ENCODE data around the gene DOK7. TPM values are rescaled to one million over a fixed set of nuclear protein-coding genes. Genes with fewer than 3 reads are reported as not detected.

The DOK7 gene, protein sequence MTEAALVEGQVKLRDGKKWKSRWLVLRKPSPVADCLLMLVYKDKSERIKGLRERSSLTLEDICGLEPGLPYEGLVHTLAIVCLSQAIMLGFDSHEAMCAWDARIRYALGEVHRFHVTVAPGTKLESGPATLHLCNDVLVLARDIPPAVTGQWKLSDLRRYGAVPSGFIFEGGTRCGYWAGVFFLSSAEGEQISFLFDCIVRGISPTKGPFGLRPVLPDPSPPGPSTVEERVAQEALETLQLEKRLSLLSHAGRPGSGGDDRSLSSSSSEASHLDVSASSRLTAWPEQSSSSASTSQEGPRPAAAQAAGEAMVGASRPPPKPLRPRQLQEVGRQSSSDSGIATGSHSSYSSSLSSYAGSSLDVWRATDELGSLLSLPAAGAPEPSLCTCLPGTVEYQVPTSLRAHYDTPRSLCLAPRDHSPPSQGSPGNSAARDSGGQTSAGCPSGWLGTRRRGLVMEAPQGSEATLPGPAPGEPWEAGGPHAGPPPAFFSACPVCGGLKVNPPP
- under 0.01 TPM for total RNA-seq

GRCh38 chr4:3462790-3463415 lies at the start of gene DOK7:
Gene DOK7, plus strand, starts transcription at chr4:3463306. Its CDS starts 70 bp downstream, at chr4:3463376.
- DNase-seq (ENCODE audit: low read depth in 2 of 3, low spot score in 2 of 3), result no peak

- no peak for DNase-seq (ENCODE audit: low read depth in 2 of 3, low spot score in 2 of 3)
Measured at GRCh38 chr4:3413675-3414420, 49.3 kb upstream of the DOK7 start.

GRCh38 chr4:3414421-3415279 lies 48.5 kb upstream of the DOK7 start:
- DNase-seq (ENCODE audit: low read depth in 2 of 3, low spot score in 2 of 3), result peak in 2 of 3 donors; percentile 47 to 77

DNA sequence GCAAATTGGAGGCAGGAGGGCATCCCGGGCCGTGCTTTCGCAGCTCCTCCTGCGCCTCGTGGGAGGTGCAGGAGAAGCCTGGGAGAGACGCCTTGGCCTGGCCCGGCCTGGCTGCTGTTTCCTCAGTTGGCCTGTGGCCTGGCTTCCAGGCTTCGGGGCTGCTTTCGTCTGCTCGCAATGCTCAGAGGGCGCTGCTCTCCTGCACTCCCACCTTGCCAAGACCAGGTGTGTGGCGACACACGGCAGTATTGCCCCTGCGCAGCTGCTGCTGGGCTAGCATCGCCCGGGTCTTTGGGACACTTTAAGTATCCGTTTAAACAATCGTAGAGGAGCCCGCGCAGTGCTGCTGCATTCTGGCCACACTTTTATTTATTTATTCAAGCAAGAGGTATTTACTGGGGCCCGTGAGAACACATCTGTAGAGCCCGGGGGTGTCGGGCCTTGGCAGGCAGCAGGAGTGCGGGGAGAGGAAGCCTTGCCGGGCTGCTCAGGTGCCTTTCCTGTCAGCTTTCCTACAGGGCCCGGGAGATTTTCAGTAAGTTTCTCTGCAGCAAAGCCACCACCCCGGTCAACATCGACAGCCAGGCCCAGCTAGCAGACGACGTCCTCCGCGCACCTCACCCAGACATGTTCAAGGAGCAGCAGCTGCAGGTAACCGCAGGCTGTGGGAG lies 47.5 kb upstream of the DOK7 start:
- no peak for DNase-seq (ENCODE audit: low read depth in 2 of 3, low spot score in 2 of 3)

GRCh38 chr4:3416270-3416669 lies 46.8 kb upstream of the DOK7 start:
- no peak for DNase-seq (ENCODE audit: low read depth in 2 of 3, low spot score in 2 of 3)

GRCh38 chr4:3416821-3417221 lies 46.3 kb upstream of the DOK7 start:
- DNase-seq (ENCODE audit: low read depth in 2 of 3, low spot score in 2 of 3), result no peak

DNA sequence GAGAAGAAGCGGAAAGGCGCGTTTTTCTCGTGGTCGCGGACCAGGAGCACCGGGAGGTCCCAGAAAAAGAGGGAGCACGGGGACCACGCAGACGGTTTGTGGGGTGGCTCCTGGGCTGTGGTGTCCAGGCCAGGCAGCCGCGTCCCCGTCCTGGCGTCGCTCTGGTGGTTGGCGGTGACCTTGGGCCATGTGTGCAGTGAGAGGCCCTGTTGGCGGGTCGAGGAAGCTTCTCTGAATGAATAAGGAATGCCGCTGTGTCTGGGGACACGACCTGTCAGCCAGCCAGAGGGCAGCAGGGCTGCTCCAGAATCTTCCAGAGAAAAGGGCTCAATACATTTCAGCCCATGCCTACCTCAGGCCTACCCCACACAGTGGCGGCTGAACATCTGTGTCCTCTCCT lies 45.7 kb upstream of the DOK7 start:
- no peak for DNase-seq (ENCODE audit: low read depth in 2 of 3, low spot score in 2 of 3)

GRCh38 chr4:3418029-3418762 lies 44.9 kb upstream of the DOK7 start:
- DNase-seq (ENCODE audit: low read depth in 2 of 3, low spot score in 2 of 3), result no peak

GRCh38 chr4:3419836-3420605 lies 43.1 kb upstream of the DOK7 start:
- no peak for DNase-seq (ENCODE audit: low read depth in 2 of 3, low spot score in 2 of 3)

- no peak for DNase-seq (ENCODE audit: low read depth in 2 of 3, low spot score in 2 of 3)
Measured at GRCh38 chr4:3420606-3420955, 42.5 kb upstream of the DOK7 start.

GRCh38 chr4:3420956-3421355 lies 42.1 kb upstream of the DOK7 start:
- DNase-seq (ENCODE audit: low read depth in 2 of 3, low spot score in 2 of 3), result no peak

DNA sequence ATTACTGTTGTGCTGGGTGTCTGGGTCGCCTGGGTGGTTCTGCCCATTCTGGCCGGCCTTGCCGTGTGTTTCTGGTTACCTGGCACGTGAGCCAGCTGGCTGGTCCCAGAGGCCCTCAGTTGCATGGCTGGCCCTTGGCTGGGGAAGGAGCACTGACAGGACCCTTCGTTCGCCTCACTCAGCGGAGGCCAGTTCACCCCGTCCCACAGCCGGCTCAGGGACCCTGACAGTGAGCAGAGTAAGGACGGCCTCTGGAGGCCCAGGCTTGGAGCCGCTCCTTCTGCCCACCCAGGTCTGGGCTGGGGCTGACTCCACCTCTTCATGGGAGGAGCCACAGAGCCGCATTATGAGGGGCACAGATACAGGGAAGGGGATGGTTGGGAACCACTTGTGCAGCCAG lies 41.6 kb upstream of the DOK7 start:
- no peak for DNase-seq (ENCODE audit: low read depth in 2 of 3, low spot score in 2 of 3)

GRCh38 chr4:3422241-3422801 lies 40.8 kb upstream of the DOK7 start:
- DNase-seq (ENCODE audit: low read depth in 2 of 3, low spot score in 2 of 3), result no peak

DNA sequence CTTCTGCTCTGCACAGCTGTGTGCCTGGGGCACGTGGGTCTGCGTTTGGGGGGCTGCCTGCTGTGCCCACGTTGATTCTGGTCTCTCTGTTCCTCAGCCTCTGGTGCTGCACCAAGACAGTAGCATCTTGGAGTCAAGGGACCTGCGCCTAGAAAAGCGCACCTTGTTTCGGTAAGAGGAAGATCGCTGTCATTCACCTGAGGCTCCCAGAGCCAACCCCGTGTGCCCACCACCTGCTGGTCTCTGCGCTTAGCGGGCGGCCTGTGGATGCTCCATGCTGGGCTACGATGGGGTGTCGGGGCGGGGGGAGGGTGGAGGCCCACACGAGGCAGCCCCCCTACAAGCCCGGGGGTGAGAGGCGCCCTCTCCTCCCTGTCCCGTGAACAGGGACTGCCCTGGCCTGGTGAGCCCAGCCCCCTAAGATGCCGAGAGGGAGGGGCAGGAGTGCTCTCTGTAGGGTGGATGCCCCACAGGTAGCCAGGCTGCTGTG lies 40.3 kb upstream of the DOK7 start:
- DNase-seq (ENCODE audit: low read depth in 2 of 3, low spot score in 2 of 3), result no peak

- DNase-seq (ENCODE audit: low read depth in 2 of 3, low spot score in 2 of 3), result no peak
Measured at GRCh38 chr4:3423406-3423805, 39.7 kb upstream of the DOK7 start.

DNA sequence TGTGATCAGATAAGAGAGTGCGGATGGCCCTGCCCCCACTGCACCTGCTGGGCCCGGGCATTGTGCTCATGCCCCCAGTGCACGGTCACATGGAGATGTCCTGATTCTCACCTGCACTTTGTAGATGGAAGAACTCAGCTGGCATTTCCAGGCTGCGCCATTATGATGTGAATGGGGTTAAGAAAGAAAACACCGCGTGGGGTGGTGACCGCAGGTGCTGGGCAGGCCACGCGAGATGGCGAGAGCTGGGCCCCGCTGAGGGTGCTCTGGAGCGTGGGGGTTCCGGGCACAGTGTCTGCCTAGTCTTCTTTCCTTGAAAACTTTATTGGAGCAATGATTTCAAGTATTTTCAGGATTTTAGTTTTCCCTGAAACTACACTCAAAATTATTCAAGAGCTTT lies 39.2 kb upstream of the DOK7 start:
- no peak for DNase-seq (ENCODE audit: low read depth in 2 of 3, low spot score in 2 of 3)

DNA sequence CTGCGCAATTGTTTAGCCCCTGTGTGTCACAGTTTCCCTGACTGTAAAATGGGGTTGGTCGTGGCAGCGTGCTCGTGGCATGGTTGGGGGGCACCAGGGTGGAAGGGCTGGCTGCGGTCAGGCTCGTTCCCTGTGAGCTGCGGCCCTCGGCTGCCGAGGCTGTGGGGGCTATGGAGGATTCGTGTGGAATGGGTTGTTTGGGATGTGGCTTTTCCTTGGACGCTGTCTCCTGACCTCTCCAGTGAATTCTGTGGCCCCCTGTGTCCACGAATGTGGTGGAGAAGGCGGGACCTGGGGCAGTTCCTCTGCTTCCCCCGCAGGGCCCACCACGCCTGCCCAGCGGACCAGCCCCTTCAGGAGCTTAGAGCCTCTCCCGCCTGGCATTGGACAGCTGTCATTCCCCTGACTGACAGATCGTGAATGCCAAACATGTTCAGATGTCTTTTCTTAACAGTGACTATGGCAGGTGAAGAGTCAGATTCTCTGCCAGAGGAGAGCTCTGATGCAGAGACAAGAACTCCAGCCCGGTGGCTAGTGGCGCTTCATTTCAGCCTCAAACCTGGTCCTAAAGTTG lies 38.5 kb upstream of the DOK7 start:
- no peak for DNase-seq (ENCODE audit: low read depth in 2 of 3, low spot score in 2 of 3)

Data from hematopoietic multipotent progenitor cell (in vitro differentiated cells).